NCI-H748 treated with DMSO at 0.1 percent for 48 hours (cell line): ENCODE data around the gene ZNF664.
A peak's percentile ranks its signal among the peaks of the same experiment; 100 is the strongest.

Experiments used
- DNase-seq: peaks from one replicate; lab custom pipeline; 2025; lab: John Stamatoyannopoulos, UW

ZNF664 gene

DNA sequence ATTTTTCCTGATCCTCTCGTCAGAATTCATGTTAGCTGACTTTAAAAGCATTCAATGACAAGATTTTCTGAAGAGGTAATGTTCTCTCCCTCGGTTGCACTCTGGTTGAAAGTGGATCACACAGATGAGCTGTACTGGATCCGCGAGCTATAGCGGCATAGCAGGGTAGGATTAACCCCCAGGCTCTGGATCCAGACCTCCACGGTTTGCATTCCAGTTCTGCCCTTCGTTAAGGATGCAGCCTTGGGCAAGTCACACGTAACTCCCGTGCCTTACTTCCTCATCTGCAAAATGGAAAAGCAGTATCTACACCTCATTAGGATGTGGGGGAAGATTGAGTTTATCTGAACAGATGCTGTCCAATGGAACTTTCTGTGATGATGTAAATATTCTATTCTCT lies 14.1 kb upstream of the ZNF664 start:
- no peak for DNase-seq

DNA sequence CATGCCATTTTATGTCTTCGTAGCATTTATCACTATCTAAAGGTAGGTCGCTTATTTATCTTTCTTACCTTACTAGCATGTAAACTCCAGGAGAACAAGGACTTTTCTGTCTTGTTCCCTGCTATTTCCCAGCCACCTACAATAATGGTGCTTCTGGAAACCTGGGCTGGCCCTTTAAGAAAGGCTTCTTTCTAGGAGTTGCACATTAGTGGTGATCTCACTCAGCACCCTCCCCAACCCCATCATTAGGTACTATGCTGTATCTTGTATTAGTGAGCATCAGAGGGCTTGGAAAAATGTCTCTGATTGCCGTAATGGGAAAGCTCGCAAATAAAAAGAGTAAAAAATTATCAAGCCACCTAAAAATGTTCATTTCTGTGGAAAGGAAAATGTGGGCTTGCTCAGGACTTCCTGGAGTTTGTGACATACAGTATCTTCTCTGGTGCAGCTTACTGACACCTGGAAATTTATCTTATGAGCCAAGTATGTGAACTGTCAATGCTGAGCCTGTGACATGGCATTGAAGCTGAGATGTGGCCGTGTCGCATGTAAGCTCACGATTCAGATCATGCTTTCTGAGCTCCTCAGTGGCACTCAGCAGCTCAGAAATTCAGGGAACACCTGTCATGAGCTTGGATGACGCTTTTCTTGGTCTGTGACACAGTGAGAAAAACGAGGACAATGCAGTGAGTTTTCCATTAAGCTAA lies 12.8 kb upstream of the ZNF664 start:
- no peak for DNase-seq

DNA sequence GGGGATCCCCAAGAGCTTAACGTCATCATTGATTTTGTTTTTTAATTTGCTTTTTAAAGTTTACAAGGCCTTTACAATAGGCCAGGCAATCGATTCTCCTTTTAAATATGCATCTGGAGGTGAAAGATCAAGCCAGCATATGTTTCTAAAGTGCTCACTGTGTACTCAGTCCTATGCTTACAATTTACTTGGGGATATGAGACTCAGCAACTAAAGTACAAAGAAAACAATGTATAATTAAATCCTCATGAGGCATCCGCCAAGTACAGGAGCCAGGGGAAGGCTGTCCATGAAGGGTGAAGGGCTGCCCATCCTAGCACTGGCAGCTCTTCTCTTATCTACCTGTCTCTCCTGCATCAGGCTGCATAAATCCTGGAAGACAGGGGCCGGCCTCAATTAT lies 12.2 kb upstream of the ZNF664 start:
- DNase-seq = no peak

DNA sequence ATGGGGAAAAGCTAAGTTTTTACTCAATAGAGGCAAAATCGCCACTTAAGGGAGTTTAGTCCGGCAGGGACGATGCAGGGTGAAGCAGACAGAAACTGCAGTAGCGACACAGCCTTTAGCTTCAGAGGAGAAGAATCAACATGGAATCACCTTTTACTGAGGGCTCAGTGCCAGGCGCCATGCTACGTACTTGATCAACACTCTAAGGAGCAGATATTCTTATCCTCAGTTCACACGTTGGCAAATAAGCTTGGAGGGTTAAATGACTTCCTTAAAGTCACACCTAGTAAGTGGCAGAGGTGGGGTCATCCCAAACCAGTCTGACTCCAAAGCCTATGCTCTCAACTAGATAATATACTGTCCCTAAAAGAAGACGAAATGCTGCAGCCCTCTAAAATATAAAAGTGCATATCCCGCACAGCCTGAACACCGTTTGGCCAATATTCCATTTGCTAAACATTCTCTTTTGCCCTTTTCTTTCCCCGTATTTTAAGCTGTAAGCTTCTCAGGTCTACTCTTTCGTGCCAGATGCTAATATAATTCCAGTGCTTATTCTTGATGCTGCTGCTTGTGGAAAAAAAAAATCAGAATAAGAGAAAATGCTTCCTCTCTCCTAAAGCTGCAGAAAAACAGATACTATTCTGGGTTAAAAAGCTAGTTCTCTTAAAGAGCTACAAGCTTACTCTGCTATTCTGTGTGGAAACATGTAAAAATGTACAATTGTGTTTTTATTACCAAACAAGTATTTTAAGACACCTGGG lies 11.2 kb upstream of the ZNF664 start:
- no peak for DNase-seq

DNA sequence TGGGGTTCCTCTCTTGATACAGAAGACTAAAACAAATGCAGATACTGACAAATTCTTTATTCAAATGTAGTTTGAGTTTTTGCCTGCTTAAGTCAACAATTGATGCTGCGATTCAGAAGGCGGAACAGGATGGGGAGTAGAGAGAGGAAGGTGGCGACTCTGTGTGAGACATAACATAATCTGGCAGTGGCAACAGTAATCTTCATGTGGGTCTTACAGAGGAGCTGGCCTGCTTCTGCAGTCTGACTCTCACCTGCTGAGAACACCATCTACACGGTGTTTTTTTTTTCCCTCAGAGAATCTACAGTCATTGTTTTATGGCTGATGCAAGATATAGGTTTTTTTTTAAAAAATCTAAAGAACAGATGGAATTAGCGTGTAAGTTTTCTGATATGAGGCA lies 10.5 kb upstream of the ZNF664 start:
- no peak for DNase-seq

DNA sequence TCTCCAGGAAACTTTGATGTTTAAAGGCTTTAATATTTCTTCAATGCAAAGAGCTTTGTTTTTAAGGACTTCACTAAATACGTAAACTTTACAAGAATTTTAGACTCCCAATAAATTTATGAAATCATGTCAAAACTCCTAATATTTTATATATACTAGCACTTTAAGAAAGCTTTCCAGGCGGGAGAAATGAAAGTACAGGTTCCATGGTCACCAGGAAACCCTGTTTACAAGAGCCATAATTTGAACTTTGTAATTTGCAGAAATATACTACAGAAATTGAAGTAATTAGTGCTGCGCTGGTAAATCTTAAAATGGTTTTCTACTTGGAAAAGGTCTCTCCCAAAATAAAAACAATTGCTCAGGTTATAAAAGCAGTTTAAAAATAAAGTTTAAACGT lies 9.2 kb upstream of the ZNF664 start:
- DNase-seq = no peak

DNA sequence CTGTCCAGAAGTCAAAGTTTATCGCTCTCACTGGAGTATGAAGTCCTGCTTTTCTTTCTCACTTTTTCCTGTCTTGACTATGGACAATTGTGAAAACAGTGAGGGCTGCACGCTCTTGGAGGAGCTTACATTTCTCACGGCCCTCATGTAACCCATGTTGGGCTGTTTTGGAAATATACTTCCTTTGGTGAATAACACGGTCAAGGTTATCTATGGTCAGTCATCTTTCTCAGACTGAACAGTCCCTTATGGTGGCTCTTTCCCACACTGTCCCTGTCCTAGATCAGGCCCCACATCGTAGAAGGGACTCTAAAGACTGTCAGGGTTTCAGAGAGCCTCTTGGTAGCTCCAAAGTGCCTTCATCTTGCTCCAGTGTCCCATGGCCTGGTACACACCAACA lies 7.6 kb upstream of the ZNF664 start:
- no peak for DNase-seq

DNA sequence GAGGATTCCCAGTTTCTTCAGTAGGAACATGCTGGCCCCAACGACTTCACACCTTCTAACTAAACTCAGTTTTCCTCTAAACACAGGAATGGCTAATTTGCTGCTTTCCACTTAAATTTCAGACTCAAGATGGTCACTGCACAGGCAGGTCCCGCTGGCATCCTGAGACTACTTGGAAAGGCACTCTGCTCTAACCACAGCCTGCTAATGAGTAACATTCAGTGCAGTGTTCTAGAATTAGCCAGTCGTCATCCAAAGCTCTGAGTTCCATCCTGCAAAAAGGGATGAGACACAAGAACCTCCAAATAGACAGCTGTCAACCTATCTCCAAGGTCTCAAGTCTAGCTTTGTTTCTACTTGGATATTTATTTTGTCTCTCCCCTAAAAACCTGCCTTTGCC lies 6.4 kb upstream of the ZNF664 start:
- no peak for DNase-seq

DNA sequence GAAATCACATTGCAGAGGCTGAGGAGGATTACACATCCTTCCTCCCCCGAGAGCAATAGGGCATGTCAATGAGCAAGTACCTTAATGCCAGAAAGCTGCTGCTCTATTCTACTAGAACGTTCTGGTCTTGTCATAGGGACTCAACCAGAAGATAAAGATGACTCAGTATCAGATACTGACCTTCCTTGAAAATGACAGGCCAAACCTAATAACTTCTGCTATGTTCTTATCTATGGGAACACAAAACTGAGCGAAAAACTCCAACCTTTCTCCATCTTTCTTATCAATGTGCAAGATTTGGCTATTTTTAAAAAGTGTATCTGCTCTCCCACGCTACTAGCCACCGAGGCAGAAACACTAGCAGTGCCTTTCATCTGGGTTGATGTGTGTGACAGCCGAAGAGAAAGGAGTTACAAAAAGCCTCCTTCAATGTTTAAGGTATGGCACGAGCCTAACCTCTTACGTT lies 5.9 kb upstream of the ZNF664 start:
- no peak for DNase-seq

DNA sequence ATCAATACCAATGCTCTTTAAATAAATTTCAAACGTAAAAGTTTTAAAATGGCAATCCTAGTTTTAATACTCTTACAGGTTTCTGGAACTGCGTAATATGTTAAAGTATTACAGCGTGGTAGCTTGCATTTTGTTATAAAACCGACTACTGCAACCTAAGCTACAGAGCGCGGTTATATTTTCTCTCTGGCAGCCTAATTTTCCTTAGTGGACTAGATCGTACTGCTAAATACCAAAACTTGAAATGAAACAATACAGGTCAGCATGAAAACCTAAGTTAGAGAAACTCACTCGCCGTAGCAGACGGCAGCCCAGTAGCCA lies 1.6 kb upstream of the ZNF664 start:
- no peak for DNase-seq

DNA sequence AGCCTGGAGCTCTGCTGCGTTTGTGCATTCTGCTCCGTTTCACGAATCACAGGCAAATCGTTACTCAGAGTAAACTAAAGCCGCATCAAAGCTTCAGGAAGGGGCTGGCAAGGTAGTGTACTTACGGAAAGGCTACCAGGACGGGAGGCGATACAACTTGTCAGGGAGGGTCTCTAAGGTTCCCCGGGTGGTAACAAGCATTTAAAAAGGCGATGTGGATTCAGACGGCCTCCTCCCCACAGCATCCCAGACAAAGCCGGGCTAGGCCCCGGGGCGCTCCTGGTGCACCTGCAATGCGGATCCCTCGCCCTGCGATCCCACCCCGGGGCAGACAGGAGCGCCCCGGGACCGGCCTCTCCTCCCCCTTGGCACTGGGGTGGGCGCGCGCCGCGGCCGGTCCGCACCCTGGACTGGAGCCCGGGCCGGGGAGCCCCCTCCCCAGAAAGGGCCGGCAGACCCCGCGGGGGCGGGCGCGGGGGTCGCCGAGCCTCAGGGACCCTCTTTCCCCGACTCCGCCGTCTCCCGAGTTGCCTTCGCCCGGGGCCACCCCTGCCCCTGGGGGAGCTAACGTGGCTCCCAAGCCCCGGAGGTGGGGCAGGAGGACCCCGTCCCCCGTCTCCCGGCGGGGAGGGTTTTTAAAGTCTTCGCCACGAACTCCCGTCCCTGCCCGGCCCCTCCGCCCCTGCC lies 1.1 kb upstream of the ZNF664 start:
- DNase-seq = peak; percentile 47

DNA sequence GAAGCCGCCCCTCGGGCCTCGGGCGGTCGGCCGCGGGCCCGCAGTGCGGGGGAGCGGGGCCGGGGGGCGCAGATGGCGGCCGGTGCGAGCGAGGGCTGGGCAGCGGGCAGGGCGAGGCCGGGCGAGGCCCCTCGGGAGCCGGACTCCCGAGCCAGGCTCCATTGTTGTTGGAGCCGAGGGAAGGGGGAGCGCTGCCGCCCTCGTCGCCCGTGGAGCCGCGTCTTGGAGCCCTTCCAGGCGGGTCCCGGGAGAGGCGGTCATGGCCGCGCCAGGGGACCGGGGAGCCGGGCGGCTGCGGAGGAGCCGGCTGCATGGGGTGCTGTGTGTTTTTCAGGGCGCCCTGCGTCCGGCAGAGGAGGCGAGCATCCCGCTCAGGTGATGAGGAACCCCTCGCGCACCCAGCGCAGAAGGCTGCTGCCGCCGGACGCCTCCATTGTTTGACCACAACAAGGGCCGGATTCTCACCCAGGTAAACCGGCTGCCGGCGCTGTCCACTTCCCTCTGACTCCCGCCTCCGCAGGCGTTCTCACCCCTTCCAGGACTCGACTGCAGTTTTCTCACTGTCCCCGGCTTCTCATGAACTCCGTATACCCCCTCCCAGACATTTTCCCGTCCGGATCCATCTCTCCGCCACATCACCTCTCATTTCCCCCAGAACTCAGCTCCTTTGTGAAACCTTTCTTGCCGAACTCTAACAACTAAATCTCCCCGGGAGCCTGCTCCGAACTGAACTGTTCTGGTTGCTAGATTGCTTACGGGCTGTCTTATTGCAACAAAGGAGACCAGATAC lies 732 bp downstream of the ZNF664 start:
- peak; percentile 43 for DNase-seq

DNA sequence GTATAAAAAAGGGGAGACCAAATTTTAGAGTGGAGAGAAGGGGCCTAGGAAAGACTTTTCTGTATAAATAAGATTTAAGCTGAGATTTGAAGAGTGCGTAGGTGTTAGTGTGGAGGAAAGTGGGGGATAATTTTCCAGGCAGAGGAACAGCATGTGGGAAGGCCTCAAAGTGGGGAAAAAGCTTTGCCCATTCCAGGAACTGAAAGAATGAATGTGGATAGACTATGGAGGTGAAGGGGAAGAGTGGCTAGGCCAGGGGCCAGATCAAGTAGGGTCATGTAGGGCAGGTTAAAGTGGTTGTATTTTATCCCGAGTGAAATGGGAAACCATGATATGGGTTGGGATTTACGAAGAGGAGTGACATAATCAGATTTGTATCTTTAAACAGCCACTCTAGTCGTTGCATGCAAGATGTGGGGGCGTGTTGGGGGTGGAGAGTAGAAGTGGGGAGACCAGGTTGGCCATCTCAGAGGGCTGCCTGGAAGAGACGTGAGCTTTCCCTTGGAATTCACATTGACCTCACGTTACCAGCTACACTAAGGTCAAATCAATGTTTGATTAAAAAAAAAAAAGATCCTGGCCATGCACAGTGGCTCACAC lies 3.3 kb downstream of the ZNF664 start:
- DNase-seq = no peak

DNA sequence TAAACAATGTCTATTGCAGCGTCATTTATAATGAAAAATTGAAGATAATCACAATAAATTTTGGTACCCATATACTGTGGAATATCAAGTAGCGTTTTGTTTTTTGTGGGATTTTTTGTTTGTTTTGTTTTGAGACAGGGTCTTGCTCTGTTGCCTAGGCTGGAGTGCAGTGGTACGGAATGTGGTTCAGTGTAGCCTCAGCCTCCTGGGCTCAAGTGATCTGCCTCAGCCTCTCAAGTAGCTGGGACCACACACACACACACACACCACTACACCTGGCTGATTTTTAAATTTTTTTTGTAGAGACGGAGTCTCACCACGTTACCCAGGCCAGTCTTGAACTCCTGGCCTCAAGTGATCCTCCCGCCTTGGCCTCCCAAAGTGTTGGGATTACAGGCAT lies 6.6 kb downstream of the ZNF664 start:
- DNase-seq = no peak

DNA sequence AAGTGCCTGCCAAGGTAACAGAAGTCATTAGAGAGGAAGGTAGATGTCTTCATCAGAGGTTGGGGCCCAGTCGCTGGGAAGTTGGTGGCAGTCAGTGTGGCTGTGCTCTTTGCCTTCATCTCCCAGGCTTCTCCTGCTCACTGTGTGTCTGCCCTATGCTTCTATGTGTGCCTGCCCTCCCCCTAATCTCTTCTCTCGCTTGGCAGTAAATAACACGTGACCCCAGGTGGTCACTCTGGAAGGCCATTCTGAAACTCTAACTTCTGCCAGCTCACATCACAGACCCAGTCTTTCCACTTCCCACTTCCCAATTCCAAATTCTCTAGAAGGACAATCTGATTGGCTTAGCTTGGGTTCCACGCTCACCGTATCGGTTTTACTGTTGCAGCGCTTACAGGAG lies 9.3 kb downstream of the ZNF664 start:
- no peak for DNase-seq

DNA sequence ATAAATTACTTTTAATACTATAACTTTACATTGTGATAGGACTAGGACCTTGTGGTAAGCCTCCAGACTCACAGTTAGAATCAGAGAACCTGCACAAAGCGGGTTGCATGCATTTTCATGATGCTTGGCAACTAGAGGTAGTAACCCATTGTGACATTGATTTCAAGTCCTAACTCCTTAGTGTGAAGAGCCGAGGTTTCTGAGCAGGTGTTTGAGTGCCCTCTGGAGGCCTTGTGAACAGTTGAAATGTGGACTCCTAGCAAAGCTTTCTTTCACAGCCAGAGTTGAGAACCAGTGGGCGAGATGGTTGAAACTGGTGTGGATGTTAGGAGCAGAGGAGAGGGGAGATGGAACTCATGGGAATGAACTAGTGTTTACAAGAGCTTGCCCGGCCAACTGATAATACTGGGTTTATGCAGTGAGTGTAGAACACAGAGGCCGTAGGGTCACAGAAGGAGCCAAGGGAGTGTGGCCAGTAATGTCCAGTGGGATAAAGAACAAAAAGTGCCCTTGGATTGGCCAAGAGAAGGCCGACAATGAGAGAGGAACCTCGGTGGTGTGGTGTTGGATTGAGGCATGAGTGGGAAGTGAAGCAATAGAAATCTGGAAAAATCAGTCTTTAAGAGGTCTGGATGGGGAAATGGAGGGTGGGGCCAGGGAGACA lies 10.9 kb downstream of the ZNF664 start:
- DNase-seq = peak; percentile 25

DNA sequence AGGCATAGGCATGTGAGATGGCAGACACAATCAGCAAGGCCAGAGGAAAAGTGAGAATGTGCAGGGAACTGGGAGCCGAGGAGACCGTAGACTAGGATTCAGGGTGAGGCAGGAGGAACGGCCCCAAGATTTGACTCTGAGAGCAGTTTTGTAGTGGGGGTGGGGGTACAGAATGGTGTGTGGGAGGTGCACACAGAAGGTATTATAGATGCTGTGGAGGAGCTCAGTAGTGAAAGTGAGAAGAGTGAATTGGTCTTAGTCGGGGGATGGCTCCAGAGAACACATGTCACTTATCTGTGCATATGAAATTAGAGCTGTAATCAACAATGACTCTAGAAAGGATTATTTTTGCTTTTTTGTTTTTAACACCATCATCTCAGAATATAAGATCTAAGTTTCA lies 11.9 kb downstream of the ZNF664 start:
- no peak for DNase-seq

DNA sequence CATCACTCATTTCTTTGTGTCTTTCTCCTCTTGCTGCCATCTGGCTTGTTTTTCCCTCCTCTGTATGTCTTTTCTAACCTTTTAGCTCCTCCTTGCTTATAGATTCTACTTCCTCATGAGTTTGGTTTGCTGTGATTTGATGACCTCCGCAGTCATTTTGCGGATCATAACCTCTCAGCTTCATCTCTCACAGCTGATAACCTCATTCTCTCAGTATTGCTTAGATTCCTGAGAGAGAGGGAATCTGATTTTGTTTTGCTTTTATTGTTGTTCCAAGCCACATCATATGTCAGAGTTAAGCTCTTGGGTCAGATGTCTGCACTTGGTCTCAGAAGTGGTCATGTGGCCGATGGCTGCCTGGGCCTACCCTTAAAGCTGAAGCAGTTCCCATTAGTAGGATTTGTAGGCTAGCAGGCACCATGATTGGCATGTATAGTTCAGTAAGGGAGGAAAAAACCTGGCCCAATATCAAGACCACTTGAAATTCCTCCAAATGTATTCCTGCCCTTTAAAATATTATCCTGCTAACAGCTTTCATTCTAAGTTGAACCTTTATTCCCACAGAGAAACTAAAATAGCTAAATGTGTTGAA lies 13.5 kb downstream of the ZNF664 start:
- no peak for DNase-seq

DNA sequence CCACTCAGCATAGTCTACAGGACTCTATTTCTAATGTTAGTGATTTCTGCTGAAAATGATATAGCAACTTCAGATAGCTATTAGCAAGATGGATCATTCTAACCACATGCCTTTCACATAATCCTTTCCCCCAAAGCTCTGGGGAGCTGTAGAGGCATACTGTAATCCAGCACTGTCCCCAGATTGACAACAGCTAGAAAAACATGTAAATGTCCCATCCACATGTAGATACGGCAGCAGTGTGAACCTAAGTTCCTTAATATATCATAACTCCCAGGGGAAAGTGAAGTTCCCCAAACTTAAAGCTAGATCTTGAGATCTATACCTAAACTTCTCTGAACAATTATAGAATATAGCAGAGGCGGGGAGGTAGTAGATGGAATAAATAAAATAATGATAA lies 14.0 kb downstream of the ZNF664 start:
- no peak for DNase-seq

DNA sequence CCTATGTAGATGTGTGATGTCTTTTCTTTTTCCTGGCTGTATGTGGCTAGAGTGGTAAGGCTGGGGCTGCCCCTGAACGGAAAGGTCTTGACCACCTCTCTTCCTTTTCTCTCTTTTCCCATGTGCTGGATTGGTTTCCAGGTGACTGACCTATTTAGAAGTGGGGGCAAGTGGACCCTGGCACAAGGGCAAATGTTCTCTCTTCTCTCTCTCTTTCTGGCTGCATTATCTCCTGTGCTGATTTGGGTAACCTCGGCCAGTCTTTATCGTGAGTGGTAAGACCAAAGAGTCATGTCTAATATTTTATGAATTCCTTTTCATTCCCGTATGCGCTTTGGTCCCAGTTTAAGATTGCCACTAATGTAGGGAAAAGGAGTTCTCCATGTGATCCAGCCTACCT lies 16.2 kb downstream of the ZNF664 start:
- DNase-seq = no peak

DNA sequence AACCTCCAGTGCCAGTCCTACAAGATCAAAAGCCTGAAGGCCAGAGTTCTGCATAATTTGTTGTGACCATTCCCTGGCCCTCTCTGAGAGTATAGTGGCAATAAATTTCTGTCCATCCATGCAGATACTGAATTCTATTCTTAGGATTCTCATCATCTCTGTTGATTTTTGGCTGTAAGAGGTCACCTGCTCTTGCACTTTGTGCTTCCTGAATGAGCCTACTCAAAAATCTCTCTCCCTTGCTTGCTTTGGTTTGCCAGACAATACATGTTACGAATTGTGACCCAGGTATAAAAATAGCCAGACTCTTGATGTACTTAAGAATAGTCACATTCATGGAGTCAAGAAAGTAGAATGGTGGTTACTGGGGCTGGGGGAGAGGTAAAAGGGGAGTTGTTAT lies 16.7 kb downstream of the ZNF664 start:
- no peak for DNase-seq
